NCI-H748 treated with DMSO at 0.1 percent for 48 hours (cell line): ENCODE measurements around the gene MIS18BP1.
"Not testable (repeated sequence)": the region's sequence is repeated elsewhere in the genome, so short reads cannot be mapped to it uniquely, and the experiment has no call there.

ENCODE experiments used
- DNase-seq: peaks from one replicate; lab custom pipeline; 2025; lab: John Stamatoyannopoulos, UW

The MIS18BP1 gene

GRCh38 chr14:45253070-45253753 lies at the start of gene MIS18BP1:
TSS of gene MIS18BP1 (minus strand) at chr14:45253202. CDS start at chr14:45247286, 5,916 bp downstream.
- DNase-seq = peak; percentile 96

GRCh38 chr14:45298423-45299117 lies 45.6 kb upstream of the MIS18BP1 start:
- no peak for DNase-seq

- DNase-seq = not testable (repeated sequence)
These were observed 41.8 kb upstream of the MIS18BP1 start for GRCh38 chr14:45294796-45295195.

GRCh38 chr14:45290547-45290946 lies 37.5 kb upstream of the MIS18BP1 start:
- no peak for DNase-seq

GRCh38 chr14:45287610-45288009 lies 34.6 kb upstream of the MIS18BP1 start:
- DNase-seq = no peak

- no peak for DNase-seq
These were observed 31.8 kb upstream of the MIS18BP1 start for GRCh38 chr14:45284802-45285201.

- DNase-seq = not testable (repeated sequence)
These were observed 28.9 kb upstream of the MIS18BP1 start for GRCh38 chr14:45281731-45282400.

- DNase-seq = no peak
These were observed 19.0 kb upstream of the MIS18BP1 start for GRCh38 chr14:45271858-45272537.

GRCh38 chr14:45270031-45270430 lies 17.0 kb upstream of the MIS18BP1 start:
- no peak for DNase-seq

GRCh38 chr14:45267071-45267470 lies 14.1 kb upstream of the MIS18BP1 start:
- DNase-seq = no peak

- DNase-seq = no peak
These were observed 9.6 kb upstream of the MIS18BP1 start for GRCh38 chr14:45262637-45263036.

- no peak for DNase-seq
These were observed 8.2 kb upstream of the MIS18BP1 start for GRCh38 chr14:45261209-45261608.

- DNase-seq = no peak
These were observed 5.8 kb upstream of the MIS18BP1 start for GRCh38 chr14:45258805-45259204.

GRCh38 chr14:45258073-45258472 lies 5.1 kb upstream of the MIS18BP1 start:
- no peak for DNase-seq

GRCh38 chr14:45254771-45255170 lies 1.8 kb upstream of the MIS18BP1 start:
- DNase-seq = no peak

GRCh38 chr14:45253754-45254310 lies 830 bp upstream of the MIS18BP1 start:
- DNase-seq = no peak

- no peak for DNase-seq
These were observed 484 bp downstream of the MIS18BP1 start for GRCh38 chr14:45252366-45253069.

- peak; percentile 14 for DNase-seq
These were observed 1.1 kb downstream of the MIS18BP1 start for GRCh38 chr14:45251912-45252311.

GRCh38 chr14:45249856-45250575 lies 3.0 kb downstream of the MIS18BP1 start:
- DNase-seq = no peak

GRCh38 chr14:45247427-45247826 lies 5.6 kb downstream of the MIS18BP1 start:
- no peak for DNase-seq

GRCh38 chr14:45246691-45247090 lies 6.3 kb downstream of the MIS18BP1 start:
- no peak for DNase-seq
